Measurements from ENCODE around the gene MDP1.

The MDP1 gene

GRCh38 chr14:24238123-24238522, 22.3 kb upstream of the MDP1 start:
- DNase-seq (ENCODE audit: extremely low spot score): no peak
- ChIA-PET POLR2A (interaction anchor here (0.7 to 0.9 kb wide), 2 partner anchors 10 to 25 kb away, joined by 3 to 5 read pairs; partner anchors contain the start of gene CHMP4A), CTCF (interaction anchor here (1.4 to 7.5 kb wide), 8 partner anchors 19 to 194 kb away, joined by 4 to 56 read pairs (median 12); partner anchors contain the start of genes CHMP4A, CIDEB, DHRS1 and MDP1)
- TF ChIP-seq CTCF (IDR thresholded peaks at IDR 0.05; ENCODE audit: control extremely low read depth, extremely low read depth, low read depth, missing control alignments): no peak

GRCh38 chr14:24237463-24237955, 21.6 kb upstream of the MDP1 start:
- POLR2A ChIA-PET: interaction anchor here (0.7 to 0.9 kb wide), 2 partner anchors 11 to 24 kb away, joined by 3 to 5 read pairs; partner anchors contain the start of gene CHMP4A
- no peak for DNase-seq (ENCODE audit: extremely low spot score)
- CTCF ChIA-PET: interaction anchor here (1.4 to 7.5 kb wide), 8 partner anchors 18 to 195 kb away, joined by 4 to 56 read pairs (median 12); partner anchors contain the start of genes CHMP4A, CIDEB, DHRS1 and MDP1
- TF ChIP-seq CTCF (IDR thresholded peaks at IDR 0.05; ENCODE audit: control extremely low read depth, extremely low read depth, low read depth, missing control alignments): no peak

GRCh38 chr14:24236689-24237462, 21.0 kb upstream of the MDP1 start:
- no peak for DNase-seq (ENCODE audit: extremely low spot score)
- ChIA-PET CTCF (interaction anchor here (1.0 to 7.5 kb wide), 7 partner anchors 9 to 71 kb away, joined by 3 to 56 read pairs (median 14); partner anchors contain the start of genes CHMP4A, CIDEB, DHRS1 and MDP1), POLR2A (no interaction called here)
- no peak for TF ChIP-seq CTCF (IDR thresholded peaks at IDR 0.05; ENCODE audit: control extremely low read depth, extremely low read depth, low read depth, missing control alignments)

- ChIA-PET POLR2A (no interaction called here), CTCF (interaction anchor here (0.9 to 7.5 kb wide), 16 partner anchors 10 to 202 kb away, joined by 3 to 56 read pairs (median 4); partner anchors contain the start of genes CHMP4A, CIDEB, DHRS1 and IRF9)
- no peak for TF ChIP-seq CTCF (IDR thresholded peaks at IDR 0.05; ENCODE audit: control extremely low read depth, extremely low read depth, low read depth, missing control alignments)
Measured at GRCh38 chr14:24235804-24236688, 20.2 kb upstream of the MDP1 start.

GRCh38 chr14:24234095-24235005, 18.5 kb upstream of the MDP1 start:
- no peak for DNase-seq (ENCODE audit: extremely low spot score)
- TF ChIP-seq CTCF (IDR thresholded peaks at IDR 0.05; ENCODE audit: control extremely low read depth, extremely low read depth, low read depth, missing control alignments): no peak
- ChIA-PET CTCF (interaction anchor here (0.8 to 7.5 kb wide), 15 partner anchors 7 to 204 kb away, joined by 3 to 56 read pairs (median 4); partner anchors contain the start of genes CHMP4A, CIDEB, DHRS1 and IRF9), POLR2A (no interaction called here)

More at GRCh38 chr14:24235804-24236688, 20.2 kb upstream of the MDP1 start:
- DNase-seq (ENCODE audit: extremely low spot score): no peak
